Small intestine (tissue), 16 donors: Measurements from ENCODE around the gene GABPA. TPM values are rescaled to one million over a fixed set of nuclear protein-coding genes. Genes with fewer than 3 reads are reported as not detected.
"Not testable (repeated sequence)": the region's sequence is repeated elsewhere in the genome, so short reads cannot be mapped to it uniquely, and the experiment has no call there.

ENCODE experiments used
- DNase-seq, 2 donors: peaks; one replicate each; pipeline versions ENCODE4 v3.0.0 to v3.0.0-alpha.2; 2013
- FAIRE-seq: peaks from 2 replicates; lab custom pipeline; 2012; peaks lifted over from hg19 to GRCh38; lab: Jason Lieb, UNC
- H3K27ac ChIP-seq, 3 donors: one replicate each; pipeline ENCODE4 v1.5.1; 2013; ENCODE audit warnings: low read length in 2 of 3, mild to moderate bottlenecking in 2 of 3, control low read depth in 1 of 3, inconsistent platforms in 1 of 3, low read depth in 1 of 3, moderate library complexity in 1 of 3
- H3K27me3 ChIP-seq, 3 donors: one replicate each; pipeline ENCODE4 v1.6.1; 2013; ENCODE audit warnings: low read length in 3 of 3, inconsistent platforms in 1 of 3; ENCODE audit not compliant: control insufficient read depth in 3 of 3, insufficient read depth in 3 of 3
- H3K36me3 ChIP-seq, 3 donors: one replicate each; pipeline ENCODE4 v1.6.1; 2013; ENCODE audit warnings: low read length in 3 of 3, inconsistent platforms in 1 of 3, low read depth in 1 of 3, mild to moderate bottlenecking in 1 of 3, moderate library complexity in 1 of 3; ENCODE audit not compliant: control insufficient read depth in 3 of 3, insufficient read depth in 2 of 3
- H3K4me1 ChIP-seq, 3 donors: one replicate each; pipeline ENCODE4 v1.6.1; 2013; ENCODE audit warnings: low read length in 2 of 3, inconsistent platforms in 1 of 3, low read depth in 1 of 3, mild to moderate bottlenecking in 1 of 3, moderate library complexity in 1 of 3; ENCODE audit not compliant: control insufficient read depth in 3 of 3, insufficient read depth in 2 of 3
- H3K4me3 ChIP-seq, 3 donors: one replicate each; pipeline ENCODE4 v1.5.1; 2013; ENCODE audit warnings: low read length in 3 of 3, control low read depth in 1 of 3, inconsistent platforms in 1 of 3, low read depth in 1 of 3, mild to moderate bottlenecking in 1 of 3, moderate library complexity in 1 of 3
- H3K9me3 ChIP-seq, 2 donors: one replicate each; pipeline ENCODE4 v1.6.1; 2013; ENCODE audit warnings: low read depth in 1 of 2, low read length in 1 of 2; ENCODE audit not compliant: control insufficient read depth in 2 of 2, insufficient read depth in 1 of 2
- WGBS, 3 donors: extraction: QIAGEN DNeasy Blood & Tissue Kit; methylation state at CpG; one replicate each; pipeline ENCODE4 v1.1.7; 2013; 5-methylcytosine and 5-hydroxymethylcytosine counted together
- long read RNA-seq, 10 donors: transcript quantifications; one replicate each; lab custom pipeline, GENCODE V29; 2026
- polyA plus RNA-seq, 4 donors: library from polyadenylated mRNA; stranded (reverse) in 3 of 4; unstranded in 1 of 4; fragments of 200-250 nt in 3 of 4; fragments of 120-200 nt in 1 of 4; gene quantifications; one replicate each; pipeline versions ENCODE4 v1.2.1 to v1.2.3, GENCODE V29; 2013
- donor health status: healthy with polysubstance abuse.
- donor health status: control.
- donor health status: control.
- donor health status: Bipolar disorder and iron deficiency.
- donor health status: healthy.

Gene GABPA
- polyA plus RNA-seq = 10 to 100 TPM; 10.3 to 24.8 (median 10.7) TPM
- long read RNA-seq, donor 1, full-length matches to known transcripts = 11 of 11 reads
- long read RNA-seq, donor 1, partial matches to known transcripts = 0 of 11 reads
- long read RNA-seq, donor 1, other reads (novel, unspliced or antisense) = 0 of 11 reads
- long read RNA-seq, donor 2, full-length matches to known transcripts = 2 of 2 reads
- long read RNA-seq, donor 2, partial matches to known transcripts = 0 of 2 reads
- long read RNA-seq, donor 2, other reads (novel, unspliced or antisense) = 0 of 2 reads
- long read RNA-seq, donor 3, full-length matches to known transcripts = 4 of 4 reads
- long read RNA-seq, donor 3, partial matches to known transcripts = 0 of 4 reads
- long read RNA-seq, donor 3, other reads (novel, unspliced or antisense) = 0 of 4 reads
- long read RNA-seq, donor 4 = 0 reads
- long read RNA-seq, donor 5, full-length matches to known transcripts = 2 of 2 reads
- long read RNA-seq, donor 5, partial matches to known transcripts = 0 of 2 reads
- long read RNA-seq, donor 5, other reads (novel, unspliced or antisense) = 0 of 2 reads
- long read RNA-seq, donor 6, full-length matches to known transcripts = 3 of 3 reads
- long read RNA-seq, donor 6, partial matches to known transcripts = 0 of 3 reads
- long read RNA-seq, donor 6, other reads (novel, unspliced or antisense) = 0 of 3 reads
- long read RNA-seq, donor 7, full-length matches to known transcripts = 8 of 8 reads
- long read RNA-seq, donor 7, partial matches to known transcripts = 0 of 8 reads
- long read RNA-seq, donor 7, other reads (novel, unspliced or antisense) = 0 of 8 reads
- long read RNA-seq, donor 8 = 0 reads
- long read RNA-seq, donor 9, full-length matches to known transcripts = 1 of 1 reads
- long read RNA-seq, donor 9, partial matches to known transcripts = 0 of 1 reads
- long read RNA-seq, donor 9, other reads (novel, unspliced or antisense) = 0 of 1 reads
- long read RNA-seq, donor 10, full-length matches to known transcripts = 8 of 8 reads
- long read RNA-seq, donor 10, partial matches to known transcripts = 0 of 8 reads
- long read RNA-seq, donor 10, other reads (novel, unspliced or antisense) = 0 of 8 reads

DNA sequence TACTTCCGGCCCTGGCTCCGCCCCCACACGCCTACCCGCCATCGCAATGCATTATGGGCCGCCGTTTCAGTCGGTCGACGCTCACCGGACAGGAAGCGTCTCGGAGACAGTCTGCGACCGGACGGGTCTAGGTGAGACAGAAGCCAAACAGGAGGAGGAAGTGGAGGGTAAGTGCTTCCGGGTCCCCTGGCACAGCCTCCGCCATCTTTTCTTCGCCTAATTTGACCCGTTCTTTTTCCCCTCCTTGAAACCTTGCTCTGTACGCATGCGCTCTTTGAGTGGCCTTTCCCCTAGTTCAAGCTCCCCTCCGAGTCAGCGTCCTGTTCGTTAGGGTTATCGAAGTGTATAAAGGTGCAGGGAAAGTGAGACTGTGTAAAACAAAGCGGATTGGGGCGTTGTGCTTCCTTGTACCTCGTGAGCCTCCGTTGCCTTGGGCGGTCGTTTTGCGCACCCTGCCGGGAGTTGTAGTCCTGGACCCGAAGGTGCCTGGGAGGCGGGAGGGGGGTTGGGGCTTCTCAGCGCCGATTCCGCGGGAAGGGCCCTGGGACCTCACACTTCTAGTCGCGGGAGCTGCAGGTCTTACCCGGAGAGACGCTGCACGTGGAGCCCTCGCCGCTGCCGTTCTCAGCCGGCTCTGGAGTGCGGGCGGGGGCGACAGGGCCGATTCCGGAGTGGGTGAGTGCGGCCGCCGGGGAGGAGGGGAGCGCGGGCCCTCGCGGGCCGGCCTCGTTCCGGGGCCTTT lies at the start of gene GABPA, which contains the start of gene ATP5PF:
Gene GABPA, plus strand, starts transcription at position 69 of the 742 bp plus-strand sequence. CDS start 6,627 bp downstream, outside the sequence.
Gene ATP5PF, minus strand, starts transcription at position 1 of the 742 bp plus-strand sequence. CDS start 5,110 bp downstream, outside the sequence.
- WGBS, 3 donors = 0 to 2% (median 0%) methylated on average over 59 to 64 of the region's 64 CpGs
- peak; percentile 99 for DNase-seq
- FAIRE-seq = no peak
- H3K27me3 ChIP-seq = no peaks in the 10 kb centered on the region
- peak within 1 kb of the TSS; percentile 98 to 99 (median 98) for H3K27ac ChIP-seq
- no peaks in the 10 kb centered on the region for H3K9me3 ChIP-seq
- H3K4me1 ChIP-seq = peaks cover 0 to 8% (median 0%) of the 10 kb centered on the region in 3 donors
- peaks cover 0 to 20% (median 0%) of the 10 kb centered on the region in 3 donors for H3K36me3 ChIP-seq
- H3K4me3 ChIP-seq = peak within 1 kb of the TSS; percentile 71 to 90 (median 75)

DNA sequence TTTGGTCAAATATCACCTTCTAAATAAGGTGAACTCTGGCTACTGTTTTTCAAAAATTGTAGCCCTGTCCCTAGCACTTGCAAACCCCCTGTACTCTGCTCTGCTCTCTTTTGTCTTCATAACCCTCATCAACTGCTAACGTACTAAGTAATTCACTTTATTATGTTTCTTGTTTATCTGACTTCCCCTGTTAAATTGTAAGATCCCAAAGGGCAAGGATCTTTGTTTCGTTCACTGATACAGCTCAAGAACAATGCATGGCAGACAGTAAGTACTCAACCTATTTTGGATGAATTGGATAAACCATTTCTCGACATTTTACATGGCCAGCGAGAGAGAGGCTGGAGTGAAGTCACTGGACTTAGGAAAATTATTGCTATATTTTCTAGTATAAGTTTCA lies 47.0 kb upstream of the GABPA start:
- no peak for FAIRE-seq
- DNase-seq = no peak
- no peak overlapping the region for H3K27ac ChIP-seq
- H3K36me3 ChIP-seq = peaks cover 0 to 2% (median 0%) of the 10 kb centered on the region in 3 donors
- H3K9me3 ChIP-seq = no peaks in the 10 kb centered on the region
- no peak overlapping the region for H3K4me3 ChIP-seq
- no peaks in the 10 kb centered on the region for H3K4me1 ChIP-seq
- H3K27me3 ChIP-seq = no peaks in the 10 kb centered on the region
- 82 to 88% (median 88%) methylated on average over 4 of the region's 4 CpGs for WGBS, 3 donors

DNA sequence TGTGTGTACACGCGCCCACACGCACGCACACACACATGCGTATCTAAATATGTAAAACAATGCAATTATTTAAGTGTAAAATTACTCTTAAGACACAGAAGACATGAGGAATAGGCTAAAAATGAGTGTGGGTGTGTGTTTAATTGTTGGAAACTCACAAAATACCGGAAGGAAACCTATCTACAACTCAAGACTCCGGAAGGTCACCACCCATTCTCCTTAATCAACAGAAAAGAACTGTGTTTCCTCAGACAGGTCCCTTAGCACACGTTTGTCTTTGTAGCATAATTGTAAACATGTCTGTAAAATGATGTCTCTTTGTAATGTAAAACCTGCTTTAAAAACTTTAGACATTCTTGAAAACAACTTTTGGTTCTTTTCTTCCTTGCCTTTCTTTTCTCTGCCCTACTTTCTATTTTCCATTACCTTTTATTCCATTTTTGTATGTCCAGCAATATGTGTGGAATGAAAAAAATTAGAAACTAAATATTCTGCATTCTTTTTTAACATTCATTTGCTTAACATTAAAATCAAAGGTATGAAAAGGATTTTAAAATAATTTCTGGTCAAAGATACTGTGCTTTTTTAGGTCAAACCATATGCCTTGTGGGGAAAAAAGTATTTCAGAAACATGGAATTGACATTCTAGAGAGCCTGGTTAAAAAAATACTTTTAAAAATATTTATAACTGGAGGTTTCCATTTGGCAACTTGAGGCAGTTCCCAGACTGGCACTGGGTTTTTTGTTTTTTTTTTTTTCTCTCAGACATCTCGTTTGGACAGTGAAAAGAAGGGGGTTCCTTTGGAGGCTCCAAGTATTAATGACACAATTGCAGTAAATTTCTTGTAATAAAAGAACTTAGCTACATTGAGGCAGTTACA lies 46.3 kb upstream of the GABPA start:
- no peak overlapping the region for H3K4me3 ChIP-seq
- H3K27ac ChIP-seq = no peak overlapping the region
- 63 to 76% (median 75%) methylated on average over 9 of the region's 9 CpGs for WGBS, 3 donors
- no peaks in the 10 kb centered on the region for H3K9me3 ChIP-seq
- FAIRE-seq (no peak), DNase-seq (no peak)
- H3K4me1 ChIP-seq = no peaks in the 10 kb centered on the region
- H3K36me3 ChIP-seq = peaks cover 0 to 2% (median 0%) of the 10 kb centered on the region in 3 donors
- no peaks in the 10 kb centered on the region for H3K27me3 ChIP-seq

GRCh38 chr21:25689226-25689625 lies 45.5 kb upstream of the GABPA start:
- Histone ChIP-seq H3K27me3 (no peaks in the 10 kb centered on the region), H3K4me3 (no peak overlapping the region), H3K27ac (no peak overlapping the region), H3K36me3 (peaks cover 0 to 2% (median 0%) of the 10 kb centered on the region in 3 donors), H3K4me1 (no peaks in the 10 kb centered on the region), H3K9me3 (no peaks in the 10 kb centered on the region)
- FAIRE-seq = no peak
- 73 to 82% (median 75%) methylated on average over 1 of the region's 1 CpG for WGBS, 3 donors
- DNase-seq = no peak

DNA sequence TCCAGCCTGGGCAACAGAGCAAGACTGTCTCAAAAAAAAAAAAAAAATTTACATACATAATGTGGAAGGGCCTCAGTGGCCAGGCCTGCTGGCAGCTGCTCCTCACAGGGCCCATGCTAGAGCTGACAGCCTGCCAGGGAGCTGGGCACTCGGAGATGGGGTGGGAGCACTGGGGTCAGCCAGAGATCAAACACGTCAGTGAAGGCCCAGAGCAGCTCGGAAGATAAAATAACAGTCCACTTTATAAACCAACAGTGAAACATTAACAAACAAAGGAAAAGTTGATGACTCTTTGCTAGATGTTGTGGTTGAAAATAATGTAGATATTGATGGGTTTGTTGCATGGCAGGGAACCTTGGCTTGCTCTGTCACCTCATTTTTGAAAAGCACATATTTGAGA lies 42.8 kb upstream of the GABPA start:
- peaks cover 0 to 2% (median 0%) of the 10 kb centered on the region in 3 donors for H3K36me3 ChIP-seq
- no peaks in the 10 kb centered on the region for H3K27me3 ChIP-seq
- H3K4me1 ChIP-seq = no peaks in the 10 kb centered on the region
- FAIRE-seq (no peak), DNase-seq (no peak)
- H3K27ac ChIP-seq = no peak overlapping the region
- WGBS, 3 donors = 64 to 82% (median 80%) methylated on average over 3 of the region's 3 CpGs
- H3K9me3 ChIP-seq = no peaks in the 10 kb centered on the region
- no peak overlapping the region for H3K4me3 ChIP-seq

- not testable (repeated sequence) for H3K4me1 ChIP-seq, H3K27ac ChIP-seq, H3K4me3 ChIP-seq, H3K36me3 ChIP-seq, H3K9me3 ChIP-seq, FAIRE-seq, H3K27me3 ChIP-seq, DNase-seq
- 90 to 98% (median 94%) methylated on average over 21 to 36 of the region's 36 CpGs for WGBS, 3 donors
Observed at GRCh38 chr21:25695461-25695860, 39.3 kb upstream of the GABPA start.

GRCh38 chr21:25700741-25701140 lies 34.0 kb upstream of the GABPA start:
- H3K4me3 ChIP-seq = no peak overlapping the region
- FAIRE-seq = no peak

More at GRCh38 chr21:25700741-25701140, 34.0 kb upstream of the GABPA start:
- no peaks in the 10 kb centered on the region for H3K9me3 ChIP-seq
- H3K27ac ChIP-seq = no peak overlapping the region
- H3K36me3 ChIP-seq = no peaks in the 10 kb centered on the region
- no peaks in the 10 kb centered on the region for H3K27me3 ChIP-seq
- no peak for DNase-seq
- no peaks in the 10 kb centered on the region for H3K4me1 ChIP-seq
- WGBS, 3 donors = 93 to 100% (median 96%) methylated on average over 1 of the region's 1 CpG
